ENCODE measurements around the gene RBP5.
A peak's percentile ranks its signal among the peaks of the same experiment; 100 is the strongest.
"Not testable (repeated sequence)": the region's sequence is repeated elsewhere in the genome, so short reads cannot be mapped to it uniquely, and the experiment has no call there.

Gene RBP5

GRCh38 chr12:7108003-7108795 lies 20.5 kb downstream of the RBP5 start:
- Histone ChIP-seq H3K4me2 (ENCODE audit: low read length) (peak overlapping the region; percentile 87), H3K27me3 (ENCODE audit: control insufficient read depth, insufficient read depth, low read length) (no peaks in the 10 kb centered on the region), H3K9ac (ENCODE audit: low read depth, low read length) (peak overlapping the region; percentile 86), H3K36me3 (ENCODE audit: insufficient read depth, low read length) (no peaks in the 10 kb centered on the region), H3K4me3 (ENCODE audit: low read length) (peak overlapping the region; percentile 78), H3K4me1 (ENCODE audit: control insufficient read depth, insufficient read depth, low read length) (peaks cover 13% of the 10 kb centered on the region), H3K9me3 (replicated peaks; ENCODE audit: low read length) (no peaks in the 10 kb centered on the region)

DNA sequence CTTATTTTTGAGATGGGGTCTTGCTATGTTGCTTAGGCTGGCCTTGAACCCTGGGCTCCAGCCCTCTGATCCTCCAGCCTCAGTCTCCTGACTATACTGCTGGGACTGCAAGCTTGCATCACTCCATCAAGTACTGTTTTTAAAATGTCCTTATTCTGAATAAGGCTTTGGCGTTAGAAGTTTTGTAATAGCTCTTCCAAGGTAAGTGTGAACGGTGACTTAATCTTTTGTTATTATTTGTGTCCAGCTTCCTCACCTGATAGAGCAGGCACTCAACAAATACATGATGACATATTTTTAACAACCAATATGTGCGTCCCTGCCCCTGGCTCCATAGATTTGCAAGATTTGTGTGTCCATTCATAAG lies 21.1 kb downstream of the RBP5 start:
- Histone ChIP-seq H3K9me3 (replicated peaks; ENCODE audit: low read length) (no peaks in the 10 kb centered on the region), H3K27me3 (ENCODE audit: control insufficient read depth, insufficient read depth, low read length) (no peaks in the 10 kb centered on the region), H3K4me2 (ENCODE audit: low read length) (peak overlapping the region; percentile 87), H3K4me3 (ENCODE audit: low read length) (peak overlapping the region; percentile 78), H3K9ac (ENCODE audit: low read depth, low read length) (peak overlapping the region; percentile 86), H3K36me3 (ENCODE audit: insufficient read depth, low read length) (no peaks in the 10 kb centered on the region), H3K4me1 (ENCODE audit: control insufficient read depth, insufficient read depth, low read length) (peaks cover 13% of the 10 kb centered on the region)

GRCh38 chr12:7107181-7107580 lies 21.5 kb downstream of the RBP5 start:
- H3K27me3 ChIP-seq (ENCODE audit: control insufficient read depth, insufficient read depth, low read length); H3K36me3 ChIP-seq (ENCODE audit: insufficient read depth, low read length); H3K9me3 ChIP-seq (replicated peaks; ENCODE audit: low read length); H3K9ac ChIP-seq (ENCODE audit: low read depth, low read length); H3K4me3 ChIP-seq (ENCODE audit: low read length): not testable (repeated sequence)
- Histone ChIP-seq H3K4me2 (ENCODE audit: low read length) (peak overlapping the region; percentile 87), H3K4me1 (ENCODE audit: control insufficient read depth, insufficient read depth, low read length) (peaks cover 13% of the 10 kb centered on the region)

GRCh38 chr12:7106082-7106481 lies 22.6 kb downstream of the RBP5 start:
- Histone ChIP-seq H3K4me3 (ENCODE audit: low read length) (no peak overlapping the region), H3K27me3 (ENCODE audit: control insufficient read depth, insufficient read depth, low read length) (no peaks in the 10 kb centered on the region), H3K9me3 (replicated peaks; ENCODE audit: low read length) (no peaks in the 10 kb centered on the region), H3K4me2 (ENCODE audit: low read length) (no peak overlapping the region), H3K4me1 (ENCODE audit: control insufficient read depth, insufficient read depth, low read length) (peaks cover 19% of the 10 kb centered on the region), H3K9ac (ENCODE audit: low read depth, low read length) (no peak overlapping the region), H3K36me3 (ENCODE audit: insufficient read depth, low read length) (no peaks in the 10 kb centered on the region)

DNA sequence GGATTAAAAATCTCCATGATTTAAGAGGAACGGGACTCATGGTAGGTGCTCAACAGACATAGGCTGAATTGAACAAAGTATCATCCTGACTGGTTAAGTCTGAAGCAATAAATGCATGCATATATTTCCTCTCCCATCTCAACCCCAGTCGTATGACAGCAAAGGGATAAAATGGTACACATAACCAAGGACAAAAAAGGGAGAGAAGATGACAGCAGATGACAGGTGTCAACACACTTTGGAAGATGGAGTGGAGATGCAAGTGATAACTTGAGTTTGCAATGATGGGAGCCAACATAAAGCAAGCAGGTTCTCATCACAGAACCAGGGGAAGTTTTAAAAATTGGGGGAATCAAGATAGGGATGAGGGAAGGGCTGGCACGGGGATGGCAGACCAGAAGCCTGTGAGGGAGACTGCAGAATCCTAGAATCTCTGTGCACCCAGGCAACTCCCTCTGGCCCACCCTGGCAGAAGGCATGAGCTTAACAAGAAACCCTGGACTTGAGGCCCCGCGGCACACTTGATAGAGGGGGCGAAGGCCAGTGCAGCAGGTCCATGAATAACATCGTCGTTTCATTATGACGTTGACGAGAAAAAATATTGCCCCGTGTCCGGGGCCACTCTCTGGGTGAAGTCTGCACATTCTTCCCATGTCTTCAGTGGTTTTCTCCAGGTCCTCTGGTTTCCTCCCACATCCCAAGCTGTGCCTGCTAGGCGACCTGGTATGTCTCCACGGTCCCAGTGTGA lies 24.7 kb downstream of the RBP5 start:
- H3K9me3 ChIP-seq (replicated peaks; ENCODE audit: low read length), result no peaks in the 10 kb centered on the region
- peaks cover 14% of the 10 kb centered on the region for H3K4me1 ChIP-seq (ENCODE audit: control insufficient read depth, insufficient read depth, low read length)
- peaks cover 7% of the 10 kb centered on the region for H3K36me3 ChIP-seq (ENCODE audit: insufficient read depth, low read length)
- no peak overlapping the region for H3K4me3 ChIP-seq (ENCODE audit: low read length)
- no peak overlapping the region for H3K9ac ChIP-seq (ENCODE audit: low read depth, low read length)
- no peaks in the 10 kb centered on the region for H3K27me3 ChIP-seq (ENCODE audit: control insufficient read depth, insufficient read depth, low read length)
- H3K4me2 ChIP-seq (ENCODE audit: low read length), result no peak overlapping the region

DNA sequence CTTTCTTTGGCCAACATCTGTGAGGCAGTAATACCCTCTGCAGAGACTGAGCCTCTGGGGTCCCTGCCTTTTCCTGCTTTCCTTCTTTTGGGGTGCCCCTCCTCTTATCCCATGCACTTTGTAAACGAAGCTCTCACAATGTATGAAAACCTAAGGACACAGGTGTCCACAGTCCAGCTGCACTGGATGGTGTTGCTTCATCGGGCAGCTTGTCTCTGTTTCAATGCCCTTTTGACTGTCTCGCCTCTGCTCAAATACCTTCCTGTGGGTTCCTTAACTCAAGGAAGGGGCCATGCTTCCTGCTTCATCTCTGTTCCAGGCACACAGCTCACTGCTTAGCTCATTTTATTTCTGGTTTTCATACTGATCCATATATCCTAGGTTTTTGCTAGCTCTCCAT lies 26.1 kb downstream of the RBP5 start:
- Histone ChIP-seq H3K4me3 (ENCODE audit: low read length) (no peak overlapping the region), H3K36me3 (ENCODE audit: insufficient read depth, low read length) (peaks cover 7% of the 10 kb centered on the region), H3K4me2 (ENCODE audit: low read length) (no peak overlapping the region)

DNA sequence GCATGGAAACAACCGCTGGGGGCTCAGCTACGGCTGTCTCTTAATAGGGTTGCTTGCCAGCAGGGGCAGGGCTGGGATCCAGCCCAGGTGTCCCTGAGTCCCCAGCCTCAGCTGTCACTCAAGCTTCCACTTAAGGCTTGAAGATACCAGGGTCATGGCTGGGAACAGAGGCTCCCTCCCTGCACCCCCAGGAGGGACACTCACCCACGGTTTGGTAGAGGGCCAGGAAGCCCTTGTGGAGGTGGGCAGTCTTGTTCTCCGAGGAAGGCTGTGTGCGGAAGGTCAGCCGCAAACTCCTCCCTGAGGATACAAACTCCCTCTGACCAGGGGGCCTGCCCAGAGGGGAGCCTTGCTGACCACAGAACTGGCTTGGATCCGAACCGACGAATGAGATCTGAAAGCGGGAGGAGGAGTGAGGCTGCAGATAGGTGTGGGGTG lies 27.0 kb downstream of the RBP5 start:
- Histone ChIP-seq H3K9me3 (replicated peaks; ENCODE audit: low read length) (no peaks in the 10 kb centered on the region), H3K27me3 (ENCODE audit: control insufficient read depth, insufficient read depth, low read length) (peaks cover 4% of the 10 kb centered on the region), H3K36me3 (ENCODE audit: insufficient read depth, low read length) (peaks cover 7% of the 10 kb centered on the region), H3K4me2 (ENCODE audit: low read length) (no peak overlapping the region), H3K9ac (ENCODE audit: low read depth, low read length) (no peak overlapping the region), H3K4me1 (ENCODE audit: control insufficient read depth, insufficient read depth, low read length) (peaks cover 9% of the 10 kb centered on the region), H3K4me3 (ENCODE audit: low read length) (no peak overlapping the region)

More for the DNA sequence above, 26.1 kb downstream of the RBP5 start:
- H3K4me1 ChIP-seq (ENCODE audit: control insufficient read depth, insufficient read depth, low read length), result peaks cover 8% of the 10 kb centered on the region
- no peak overlapping the region for H3K9ac ChIP-seq (ENCODE audit: low read depth, low read length)
- no peaks in the 10 kb centered on the region for H3K9me3 ChIP-seq (replicated peaks; ENCODE audit: low read length)
- no peaks in the 10 kb centered on the region for H3K27me3 ChIP-seq (ENCODE audit: control insufficient read depth, insufficient read depth, low read length)

GRCh38 chr12:7101047-7101693 lies 27.5 kb downstream of the RBP5 start:
- peaks cover 7% of the 10 kb centered on the region for H3K36me3 ChIP-seq (ENCODE audit: insufficient read depth, low read length)
- H3K9ac ChIP-seq (ENCODE audit: low read depth, low read length), result no peak overlapping the region
- H3K4me3 ChIP-seq (ENCODE audit: low read length), result no peak overlapping the region
- H3K4me1 ChIP-seq (ENCODE audit: control insufficient read depth, insufficient read depth, low read length), result peaks cover 9% of the 10 kb centered on the region
- H3K27me3 ChIP-seq (ENCODE audit: control insufficient read depth, insufficient read depth, low read length), result peaks cover 6% of the 10 kb centered on the region
- no peaks in the 10 kb centered on the region for H3K9me3 ChIP-seq (replicated peaks; ENCODE audit: low read length)
- no peak overlapping the region for H3K4me2 ChIP-seq (ENCODE audit: low read length)

DNA sequence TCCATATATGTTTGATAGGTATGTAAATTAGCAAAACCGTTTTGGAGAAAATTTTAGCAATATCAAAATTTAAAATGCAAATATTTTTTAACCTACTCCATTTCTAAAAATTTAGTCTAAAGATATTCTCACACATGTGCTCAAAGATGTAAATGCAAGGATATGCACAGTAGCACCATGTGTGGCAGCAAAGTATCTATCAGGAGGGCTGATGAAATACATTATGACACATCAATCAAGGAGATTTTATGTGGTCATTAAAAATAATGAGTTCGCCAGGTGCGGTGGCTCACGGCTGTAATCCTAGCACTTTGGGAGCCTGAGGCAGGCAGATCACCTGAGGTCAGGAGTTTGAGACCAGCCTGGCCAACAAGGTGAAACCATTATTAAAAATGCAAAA lies 28.4 kb downstream of the RBP5 start:
- Histone ChIP-seq H3K27me3 (ENCODE audit: control insufficient read depth, insufficient read depth, low read length) (peaks cover 6% of the 10 kb centered on the region), H3K36me3 (ENCODE audit: insufficient read depth, low read length) (peaks cover 7% of the 10 kb centered on the region), H3K4me2 (ENCODE audit: low read length) (no peak overlapping the region), H3K9me3 (replicated peaks; ENCODE audit: low read length) (no peaks in the 10 kb centered on the region), H3K9ac (ENCODE audit: low read depth, low read length) (no peak overlapping the region), H3K4me1 (ENCODE audit: control insufficient read depth, insufficient read depth, low read length) (peaks cover 9% of the 10 kb centered on the region), H3K4me3 (ENCODE audit: low read length) (no peak overlapping the region)

- no peak overlapping the region for H3K9ac ChIP-seq (ENCODE audit: low read depth, low read length)
- no peak overlapping the region for H3K4me3 ChIP-seq (ENCODE audit: low read length)
- peaks cover 9% of the 10 kb centered on the region for H3K4me1 ChIP-seq (ENCODE audit: control insufficient read depth, insufficient read depth, low read length)
- H3K36me3 ChIP-seq (ENCODE audit: insufficient read depth, low read length), result peaks cover 7% of the 10 kb centered on the region
- H3K27me3 ChIP-seq (ENCODE audit: control insufficient read depth, insufficient read depth, low read length), result peaks cover 6% of the 10 kb centered on the region
- H3K9me3 ChIP-seq (replicated peaks; ENCODE audit: low read length), result no peaks in the 10 kb centered on the region
- no peak overlapping the region for H3K4me2 ChIP-seq (ENCODE audit: low read length)
These were observed 29.2 kb downstream of the RBP5 start for GRCh38 chr12:7099290-7099996.

- Histone ChIP-seq H3K4me2 (ENCODE audit: low read length) (peak overlapping the region; percentile 63), H3K4me1 (ENCODE audit: control insufficient read depth, insufficient read depth, low read length) (peaks cover 12% of the 10 kb centered on the region), H3K9ac (ENCODE audit: low read depth, low read length) (no peak overlapping the region), H3K4me3 (ENCODE audit: low read length) (no peak overlapping the region), H3K9me3 (replicated peaks; ENCODE audit: low read length) (no peaks in the 10 kb centered on the region), H3K27me3 (ENCODE audit: control insufficient read depth, insufficient read depth, low read length) (peaks cover 6% of the 10 kb centered on the region), H3K36me3 (ENCODE audit: insufficient read depth, low read length) (peaks cover 7% of the 10 kb centered on the region)
These were observed 31.7 kb downstream of the RBP5 start for GRCh38 chr12:7096979-7097378.
